Esophagus muscularis mucosa (tissue), 4 donors: ENCODE results near the gene TOMM6. TPM values are rescaled to one million over a fixed set of nuclear protein-coding genes. Genes with fewer than 3 reads are reported as not detected.

Experiments
- DNase-seq: peaks from one replicate; pipeline ENCODE4 v3.0.0-alpha.2; 2017; ENCODE audit errors: extremely low spot score
- H3K27ac ChIP-seq, 4 donors: fragments of 200-600 bp; sonication (generic); replicated peaks in 1 of 4; 1 replicate in 3 of 4; 2 replicates in 1 of 4; pipeline ENCODE4 v1.5.1; 2016 to 2019; ENCODE audit warnings: mild to moderate bottlenecking in 1 of 4
- H3K27me3 ChIP-seq, 4 donors: fragments of 200-600 bp; sonication (generic); one replicate each; pipeline versions ENCODE4 v1.5.1 to v1.6.0; 2016 to 2019
- H3K36me3 ChIP-seq, 4 donors: fragments of 200-600 bp; sonication (generic); one replicate each; pipeline ENCODE4 v1.5.1; 2016 to 2019
- H3K4me1 ChIP-seq, 4 donors: fragments of 200-600 bp; sonication (generic); one replicate each; pipeline ENCODE4 v1.5.1; 2016 to 2019
- H3K4me3 ChIP-seq, 4 donors: fragments of 200-600 bp; sonication (generic); 1 replicate in 2 of 4; 2 replicates in 2 of 4; pipeline ENCODE4 v1.5.1; 2016 to 2019; ENCODE audit warnings: mild to moderate bottlenecking in 4 of 4, moderate library complexity in 1 of 4
- H3K9me3 ChIP-seq, 4 donors: fragments of 200-600 bp; sonication (generic); 1 replicate in 3 of 4; 2 replicates in 1 of 4; pipeline ENCODE4 v1.5.1; 2016 to 2019
- CTCF ChIP-seq, 3 experiments: fragments of 200-600 bp in 2 of 3; fragments of 450-650 bp in 1 of 3; sonication (generic) in 2 of 3; IDR thresholded peaks; one replicate each; pipeline ENCODE4 v1.5.1; 2017 to 2019; ENCODE audit warnings: antibody characterized with exemption in 3 of 3, mild to moderate bottlenecking in 2 of 3, moderate library complexity in 1 of 3
- EP300 ChIP-seq: sonication (generic); formaldehyde crosslinking; IDR thresholded peaks from one replicate; pipeline ENCODE4 v1.6.1; 2017; ENCODE audit warnings: antibody characterized with exemption
- POLR2A ChIP-seq: fragments of 450-650 bp; IDR thresholded peaks from one replicate; pipeline ENCODE4 v1.6.1; 2017; ENCODE audit warnings: antibody characterized with exemption, moderate library complexity, mild to moderate bottlenecking, low read depth
- POLR2AphosphoS5 ChIP-seq, 2 donors: sonication (generic); formaldehyde crosslinking; IDR thresholded peaks; one replicate each; pipeline ENCODE4 v1.6.1; 2017; ENCODE audit warnings: antibody characterized with exemption in 2 of 2
- WGBS: methylation state at CpG from one replicate; pipeline ENCODE4 v1.1.5; 2018; 5-methylcytosine and 5-hydroxymethylcytosine counted together
- intact Hi-C: fragments of 100-400 bp; cut with DNase I; formaldehyde crosslinking; loops from one replicate; pipeline ENCODE4 v1.15.1; 2023
- total RNA-seq, 4 donors: library from RNA; depleted of rRNA; stranded (reverse); fragments of >200 nt; gene quantifications; one replicate each; pipeline versions ENCODE4 v1.1.0 to v1.2.1, GENCODE V29; 2016

Gene TOMM6
- total RNA-seq, 4 donors from 2014 or later: 52.1 to 117 (median 86.9) TPM

GRCh38 chr6:41814629-41815028, 27.1 kb downstream of the TOMM6 start:
- H3K9me3 ChIP-seq: no peaks in the 10 kb centered on the region
- intact Hi-C loops: no loop called here
- DNase-seq: no peak
- H3K4me1 ChIP-seq: no peaks in the 10 kb centered on the region
- no peak overlapping the region for H3K27ac ChIP-seq
- no peaks in the 10 kb centered on the region for H3K36me3 ChIP-seq
- TF ChIP-seq POLR2AphosphoS5 (IDR thresholded peaks at IDR 0.05): no peak
- TF ChIP-seq CTCF (IDR thresholded peaks at IDR 0.05): no peak
- no peak for TF ChIP-seq POLR2A
- no peak for TF ChIP-seq EP300
- H3K27me3 ChIP-seq: no peaks in the 10 kb centered on the region
- no peak overlapping the region for H3K4me3 ChIP-seq
- 73% methylated on average over 4 of the region's 4 CpGs for WGBS

- H3K9me3 ChIP-seq: no peaks in the 10 kb centered on the region
- intact Hi-C loops: no loop called here
- no peak overlapping the region for H3K4me3 ChIP-seq
- H3K36me3 ChIP-seq: no peaks in the 10 kb centered on the region
- H3K4me1 ChIP-seq: no peaks in the 10 kb centered on the region
- no peak for TF ChIP-seq EP300
- no peak for TF ChIP-seq POLR2A
- no peak for TF ChIP-seq CTCF (IDR thresholded peaks at IDR 0.05)
- no peak for TF ChIP-seq POLR2AphosphoS5 (IDR thresholded peaks at IDR 0.05)
- WGBS: 80% methylated on average over 1 of the region's 1 CpG
- no peak for DNase-seq
- H3K27me3 ChIP-seq: no peaks in the 10 kb centered on the region
- H3K27ac ChIP-seq: no peak overlapping the region
Observed at GRCh38 chr6:41815587-41815986, 28.1 kb downstream of the TOMM6 start.

- Histone ChIP-seq H3K36me3 (peaks cover 0 to 5% (median 0%) of the 10 kb centered on the region in 4 donors), H3K9me3 (no peaks in the 10 kb centered on the region), H3K27me3 (no peaks in the 10 kb centered on the region), H3K27ac (no peak overlapping the region), H3K4me3 (no peak overlapping the region), H3K4me1 (no peaks in the 10 kb centered on the region)
- intact Hi-C loops: no loop called here
- 74% methylated on average over 4 of the region's 4 CpGs for WGBS
- no peak for DNase-seq
- TF ChIP-seq EP300: no peak
- no peak for TF ChIP-seq POLR2AphosphoS5 (IDR thresholded peaks at IDR 0.05)
- TF ChIP-seq CTCF (IDR thresholded peaks at IDR 0.05): no peak
- no peak for TF ChIP-seq POLR2A
Observed at GRCh38 chr6:41818271-41819054, 31.0 kb downstream of the TOMM6 start.

- Histone ChIP-seq H3K27me3 (no peaks in the 10 kb centered on the region), H3K27ac (no peak overlapping the region), H3K36me3 (peaks cover 0 to 5% (median 0%) of the 10 kb centered on the region in 4 donors), H3K4me1 (no peaks in the 10 kb centered on the region), H3K9me3 (no peaks in the 10 kb centered on the region), H3K4me3 (no peak overlapping the region)
- DNase-seq: no peak
- 87% methylated on average over 4 of the region's 4 CpGs for WGBS
- TF ChIP-seq CTCF (IDR thresholded peaks at IDR 0.05) (no peak), POLR2AphosphoS5 (IDR thresholded peaks at IDR 0.05) (no peak), POLR2A (no peak), EP300 (no peak)
- intact Hi-C loops: no loop called here
Observed at GRCh38 chr6:41821266-41821665, 33.8 kb downstream of the TOMM6 start.

GRCh38 chr6:41822021-41822420, 34.5 kb downstream of the TOMM6 start:
- Histone ChIP-seq H3K9me3 (no peaks in the 10 kb centered on the region), H3K4me1 (no peaks in the 10 kb centered on the region), H3K36me3 (peaks cover 0 to 5% (median 0%) of the 10 kb centered on the region in 4 donors), H3K27me3 (no peaks in the 10 kb centered on the region), H3K4me3 (no peak overlapping the region), H3K27ac (no peak overlapping the region)
- DNase-seq: no peak
- intact Hi-C loops: no loop called here
- TF ChIP-seq POLR2A: no peak
- TF ChIP-seq POLR2AphosphoS5 (IDR thresholded peaks at IDR 0.05): no peak
- no peak for TF ChIP-seq EP300
- no peak for TF ChIP-seq CTCF (IDR thresholded peaks at IDR 0.05)
- 100% methylated on average over 1 of the region's 1 CpG for WGBS
